ENCODE data around the gene NUTM2A. TPM values are rescaled to one million over a fixed set of nuclear protein-coding genes. Genes with fewer than 3 reads are reported as not detected.
"Not testable (repeated sequence)": the region's sequence is repeated elsewhere in the genome, so short reads cannot be mapped to it uniquely, and the experiment has no call there.

The NUTM2A gene
- total RNA-seq, 1 experiment from 2014 or later = 0.83 TPM

DNA sequence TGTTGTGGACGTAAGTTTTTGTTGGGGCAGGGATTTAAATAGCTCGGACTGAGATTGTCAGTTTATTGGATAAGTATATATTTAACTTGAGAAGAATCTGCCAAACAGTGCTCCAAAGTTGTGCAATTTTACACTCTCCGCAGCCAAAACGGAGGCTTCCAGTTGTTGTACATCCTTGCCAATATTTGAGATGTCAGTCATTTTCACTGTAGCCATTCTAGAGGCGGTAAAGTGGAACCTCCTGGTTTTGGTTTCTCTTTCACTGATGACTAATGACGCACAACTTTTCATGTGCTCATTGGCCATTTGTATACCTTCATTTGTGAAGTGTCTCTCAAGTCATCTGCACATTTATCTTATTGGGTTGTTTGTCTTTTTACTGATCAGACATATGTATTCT is 24.3 kb upstream of the NUTM2A start:
- H3T11ph ChIP-seq (ENCODE audit: low read length); H2BK12ac ChIP-seq (ENCODE audit: insufficient read length, low read depth, low read length); H4K5ac ChIP-seq (ENCODE audit: insufficient read length, low read depth, low read length); H2BK5ac ChIP-seq (ENCODE audit: insufficient read length, low read length); DNase-seq; H3K4ac ChIP-seq (ENCODE audit: low read depth, low read length); H3K23ac ChIP-seq (ENCODE audit: insufficient read length, low read depth, low read length); H2BK20ac ChIP-seq (ENCODE audit: low read depth, low read length, poor library complexity, severe bottlenecking); H2BK120ac ChIP-seq (ENCODE audit: low read depth, low read length, poor library complexity, severe bottlenecking); H3K18ac ChIP-seq (ENCODE audit: insufficient read length, low read depth, low read length); H2AFZ ChIP-seq (ENCODE audit: low read length); H3K4me2 ChIP-seq (ENCODE audit: insufficient read depth, insufficient read length, low read length); H3K4me1 ChIP-seq (ENCODE audit: insufficient read depth, low read length); H3K27me3 ChIP-seq (ENCODE audit: insufficient read depth, low read length); H2BK15ac ChIP-seq (ENCODE audit: low read depth, low read length); H3K79me2 ChIP-seq (ENCODE audit: insufficient read depth, low read length); H3K4me3 Mint-ChIP-seq; H4K20me1 ChIP-seq (ENCODE audit: control insufficient read depth, insufficient read depth, insufficient read length); H3K56ac ChIP-seq (ENCODE audit: insufficient read length, low read depth, low read length); H3K27me3 Mint-ChIP-seq (ENCODE audit: low read depth); H3K9me3 ChIP-seq (ENCODE audit: control insufficient read depth, low read depth, low read length); H3K14ac ChIP-seq (ENCODE audit: insufficient read depth, low read length); H2AK5ac ChIP-seq (ENCODE audit: insufficient read length, low read length); H3K36me3 Mint-ChIP-seq (ENCODE audit: insufficient read depth in 1 of 3, low read depth in 3 of 3); H4K8ac ChIP-seq (replicated peaks; ENCODE audit: insufficient read length, low read depth, low read length); H3K23me2 ChIP-seq (ENCODE audit: insufficient read length, low read depth, low read length, poor library complexity, severe bottlenecking); H3K79me1 ChIP-seq (ENCODE audit: insufficient read depth, low read depth, low read length, poor library complexity, severe bottlenecking); H3K9ac ChIP-seq (ENCODE audit: extremely low read depth, insufficient read length, low read length); H3K9me3 Mint-ChIP-seq; H3K4me1 Mint-ChIP-seq; H4K91ac ChIP-seq (ENCODE audit: insufficient read length, low read depth, low read length); H3K27ac ChIP-seq (ENCODE audit: insufficient read length, low read depth, low read length); H3K27ac Mint-ChIP-seq: not testable (repeated sequence)
- no CpG with 5 or more reads among the region's 6 CpGs for WGBS (ENCODE audit: extremely low coverage, insufficient read length, low lambda C conversion rate)

DNA sequence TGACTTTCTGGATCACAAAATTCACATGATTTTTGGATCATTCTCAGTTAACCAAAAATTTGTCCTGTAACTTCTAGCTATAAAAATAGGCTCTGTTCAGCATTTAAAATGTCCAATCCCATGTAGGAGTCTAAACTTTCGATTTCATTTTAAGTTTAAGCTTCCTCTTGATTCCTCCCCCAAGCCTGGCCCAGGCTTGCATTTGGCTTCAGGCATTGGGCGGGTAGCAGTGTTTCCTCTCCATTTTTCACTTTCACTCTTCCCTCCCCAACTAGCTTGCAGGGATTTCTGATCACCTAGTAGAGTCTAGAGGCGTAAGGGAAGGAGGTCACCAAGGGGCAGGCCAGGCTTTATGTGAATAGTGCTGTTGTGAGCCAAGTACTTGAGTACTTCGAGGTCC is 20.4 kb upstream of the NUTM2A start:
- not testable (repeated sequence) for H3K14ac ChIP-seq (ENCODE audit: insufficient read depth, low read length); H3K23me2 ChIP-seq (ENCODE audit: insufficient read length, low read depth, low read length, poor library complexity, severe bottlenecking); H2BK120ac ChIP-seq (ENCODE audit: low read depth, low read length, poor library complexity, severe bottlenecking); H3K27ac ChIP-seq (ENCODE audit: insufficient read length, low read depth, low read length); H4K20me1 ChIP-seq (ENCODE audit: control insufficient read depth, insufficient read depth, insufficient read length); H2AK5ac ChIP-seq (ENCODE audit: insufficient read length, low read length); H3K9me3 ChIP-seq (ENCODE audit: control insufficient read depth, low read depth, low read length); H3K9ac ChIP-seq (ENCODE audit: extremely low read depth, insufficient read length, low read length); H3K4me2 ChIP-seq (ENCODE audit: insufficient read depth, insufficient read length, low read length); H3K36me3 Mint-ChIP-seq (ENCODE audit: insufficient read depth in 1 of 3, low read depth in 3 of 3); H3K79me1 ChIP-seq (ENCODE audit: insufficient read depth, low read depth, low read length, poor library complexity, severe bottlenecking); H3K27ac Mint-ChIP-seq; H2BK5ac ChIP-seq (ENCODE audit: insufficient read length, low read length); H3K23ac ChIP-seq (ENCODE audit: insufficient read length, low read depth, low read length); H3K79me2 ChIP-seq (ENCODE audit: insufficient read depth, low read length); H3T11ph ChIP-seq (ENCODE audit: low read length); H3K4me1 Mint-ChIP-seq; H4K5ac ChIP-seq (ENCODE audit: insufficient read length, low read depth, low read length); H4K8ac ChIP-seq (replicated peaks; ENCODE audit: insufficient read length, low read depth, low read length); H4K91ac ChIP-seq (ENCODE audit: insufficient read length, low read depth, low read length); H2BK15ac ChIP-seq (ENCODE audit: low read depth, low read length); H2BK12ac ChIP-seq (ENCODE audit: insufficient read length, low read depth, low read length); H2BK20ac ChIP-seq (ENCODE audit: low read depth, low read length, poor library complexity, severe bottlenecking); H3K4me1 ChIP-seq (ENCODE audit: insufficient read depth, low read length); H3K9me3 Mint-ChIP-seq; DNase-seq; H3K27me3 ChIP-seq (ENCODE audit: insufficient read depth, low read length); H3K56ac ChIP-seq (ENCODE audit: insufficient read length, low read depth, low read length); H3K27me3 Mint-ChIP-seq (ENCODE audit: low read depth); H3K18ac ChIP-seq (ENCODE audit: insufficient read length, low read depth, low read length); H3K4ac ChIP-seq (ENCODE audit: low read depth, low read length); H3K4me3 Mint-ChIP-seq; H2AFZ ChIP-seq (ENCODE audit: low read length)
- no CpG with 5 or more reads among the region's 4 CpGs for WGBS (ENCODE audit: extremely low coverage, insufficient read length, low lambda C conversion rate)
